HL-60 (cell line): ENCODE results near the gene RBBP8NL.

ENCODE experiments used
- DNase-seq, 2 experiments: peaks; one replicate each; pipeline ENCODE4 v3.0.0-alpha.2; 2010 to 2020; ENCODE audit warnings: low read depth in 1 of 2, low spot score in 1 of 2
- H3K27ac ChIP-seq: fragments of 250-450 bp; sonication (Bioruptor Pico); replicated peaks from 2 replicates; pipeline ENCODE4 v1.5.1; 2020; ENCODE audit warnings: mild to moderate bottlenecking, moderate library complexity
- H3K27me3 ChIP-seq: fragments of 250-450 bp; sonication (Bioruptor Pico); 2 replicates; pipeline ENCODE4 v1.5.1; 2021; ENCODE audit warnings: mild to moderate bottlenecking, moderate library complexity; ENCODE audit not compliant: insufficient read depth, poor library complexity, severe bottlenecking
- H3K4me3 ChIP-seq: replicated peaks from 2 replicates; pipeline ENCODE4 v1.5.1; 2011; ENCODE audit warnings: mild to moderate bottlenecking, control low read depth, low read length; ENCODE audit not compliant: insufficient read depth
- CTCF ChIP-seq: IDR thresholded peaks from one replicate; pipeline ENCODE4 v1.5.1; 2011; ENCODE audit warnings: low read length, control low read depth, inconsistent platforms; ENCODE audit not compliant: insufficient read depth
- GABPA ChIP-seq: IDR thresholded peaks from 2 replicates; pipeline ENCODE4 v1.6.1; 2012; ENCODE audit warnings: low read depth
- POLR2AphosphoS5 ChIP-seq: IDR thresholded peaks from 2 replicates; pipeline ENCODE4 v1.6.1; 2012; ENCODE audit warnings: low read depth
- REST ChIP-seq: IDR thresholded peaks from 2 replicates; pipeline ENCODE4 v1.6.1; 2012; ENCODE audit warnings: low read depth; ENCODE audit not compliant: insufficient replicate concordance
- SPI1 ChIP-seq: IDR thresholded peaks from 2 replicates; pipeline ENCODE4 v1.6.1; 2012; ENCODE audit warnings: low read depth, mild to moderate bottlenecking, borderline replicate concordance

The RBBP8NL gene

GRCh38 chr20:62445553-62446340, 18.4 kb upstream of the RBBP8NL start:
- H3K4me3 ChIP-seq = no peak overlapping the region
- DNase-seq = no peak
- peaks cover 5% of the 10 kb centered on the region for H3K27me3 ChIP-seq
- H3K27ac ChIP-seq = no peak overlapping the region
- TF ChIP-seq GABPA = no peak
- TF ChIP-seq REST = no peak
- no peak for TF ChIP-seq SPI1
- no peak for TF ChIP-seq CTCF
- TF ChIP-seq POLR2AphosphoS5 = no peak

GRCh38 chr20:62444286-62444685, 16.9 kb upstream of the RBBP8NL start:
- TF ChIP-seq GABPA (no peak), POLR2AphosphoS5 (no peak), CTCF (no peak), SPI1 (no peak)
- Histone ChIP-seq H3K4me3 (no peak overlapping the region), H3K27me3 (peaks cover 5% of the 10 kb centered on the region), H3K27ac (no peak overlapping the region)
- no peak for DNase-seq

- TF ChIP-seq CTCF (no peak), POLR2AphosphoS5 (no peak), GABPA (no peak), SPI1 (no peak), REST (no peak)
- Histone ChIP-seq H3K4me3 (no peak overlapping the region), H3K27ac (no peak overlapping the region), H3K27me3 (peaks cover 5% of the 10 kb centered on the region)
- DNase-seq = no peak
These were observed 14.7 kb upstream of the RBBP8NL start for GRCh38 chr20:62441987-62442539.
